Bladder microvascular endothelial cell (primary cell): ENCODE results near the gene GABRG1. TPM values are rescaled to one million over a fixed set of nuclear protein-coding genes. Genes with fewer than 3 reads are reported as not detected.

Source experiments
- total RNA-seq: library from RNA; depleted of rRNA; stranded (reverse); fragments of >200 nt; gene quantifications from 2 replicates; pipeline ENCODE4 v1.2.3, GENCODE V29; 2014

GABRG1 gene
- not detected in 2 replicates for total RNA-seq

DNA sequence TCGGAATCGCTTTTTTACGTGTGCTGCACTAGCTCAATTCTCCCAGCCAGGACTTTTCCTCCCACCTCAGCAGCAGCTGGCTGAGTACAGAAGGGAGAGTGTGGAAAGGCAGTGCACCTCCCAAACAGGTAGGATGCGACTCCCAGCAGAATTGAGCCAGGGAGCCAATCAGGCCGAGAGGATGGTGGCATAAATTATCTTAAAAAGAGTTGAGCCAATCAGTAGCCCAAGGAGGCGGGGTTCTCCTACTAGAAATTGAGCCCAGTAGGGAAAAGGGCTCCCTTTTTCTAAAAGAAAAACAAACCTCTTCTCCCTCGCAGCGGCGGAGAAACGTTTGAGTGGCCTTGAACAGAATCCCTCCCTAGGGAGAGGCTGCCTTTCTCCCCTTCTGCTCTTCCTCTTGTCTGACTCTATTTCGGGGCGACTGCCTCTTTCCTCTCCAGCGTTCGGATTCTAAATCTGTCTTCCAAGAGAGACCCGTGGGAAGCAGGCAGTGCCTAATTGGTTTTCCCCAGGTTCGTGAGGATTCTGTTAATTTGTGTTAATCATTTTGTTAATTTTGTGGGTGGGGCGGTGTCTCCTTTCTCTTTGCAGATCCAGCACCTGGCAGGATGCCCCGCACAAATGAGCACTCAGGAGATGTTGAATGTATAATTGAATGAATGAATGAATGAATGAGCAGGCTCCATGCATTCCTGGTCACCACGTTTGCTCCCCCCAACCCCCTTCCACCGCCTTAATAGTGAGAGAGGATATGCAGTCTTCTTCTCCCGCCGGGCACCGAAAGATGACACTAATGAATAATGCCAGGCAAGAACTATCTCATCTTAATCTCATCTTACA, at the start of gene GABRG1:
Gene GABRG1, minus strand, starts transcription at position 142 of the 843 bp plus-strand sequence. Its CDS starts 141 bp downstream, at position 1.

